NCI-H146 treated with DMSO at 0.1 percent for 48 hours (cell line): Measurements from ENCODE around the gene ARHGAP6.

Experiments used
- DNase-seq: peaks from one replicate; lab custom pipeline; 2025; ENCODE audit not compliant: unreplicated experiment; lab: John Stamatoyannopoulos, UW

Gene ARHGAP6

GRCh38 chrX:11464380-11464779, 201.3 kb downstream of the ARHGAP6 start:
- no peak for DNase-seq

- DNase-seq: no peak
Observed at GRCh38 chrX:11462648-11463047, 203.1 kb downstream of the ARHGAP6 start.

DNA sequence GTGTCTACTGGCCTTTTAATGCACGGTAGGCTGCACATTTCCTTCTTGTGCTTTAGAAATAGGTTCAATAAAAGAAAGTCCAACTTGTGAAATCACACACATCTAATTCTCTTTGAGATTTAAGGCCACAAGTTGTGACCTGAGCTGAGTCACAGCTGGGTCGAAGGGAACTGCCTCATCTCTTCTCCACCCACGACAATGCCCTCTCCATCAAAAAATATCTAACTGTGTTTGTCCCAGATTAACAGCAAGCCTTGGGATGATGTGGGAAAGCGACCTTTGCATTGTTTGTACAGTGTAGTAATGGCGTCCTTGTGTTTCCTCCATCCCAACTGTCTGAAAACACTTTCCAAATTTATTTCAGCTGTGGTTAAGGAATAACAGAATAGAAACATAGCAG, 203.6 kb downstream of the ARHGAP6 start:
- no peak for DNase-seq

DNA sequence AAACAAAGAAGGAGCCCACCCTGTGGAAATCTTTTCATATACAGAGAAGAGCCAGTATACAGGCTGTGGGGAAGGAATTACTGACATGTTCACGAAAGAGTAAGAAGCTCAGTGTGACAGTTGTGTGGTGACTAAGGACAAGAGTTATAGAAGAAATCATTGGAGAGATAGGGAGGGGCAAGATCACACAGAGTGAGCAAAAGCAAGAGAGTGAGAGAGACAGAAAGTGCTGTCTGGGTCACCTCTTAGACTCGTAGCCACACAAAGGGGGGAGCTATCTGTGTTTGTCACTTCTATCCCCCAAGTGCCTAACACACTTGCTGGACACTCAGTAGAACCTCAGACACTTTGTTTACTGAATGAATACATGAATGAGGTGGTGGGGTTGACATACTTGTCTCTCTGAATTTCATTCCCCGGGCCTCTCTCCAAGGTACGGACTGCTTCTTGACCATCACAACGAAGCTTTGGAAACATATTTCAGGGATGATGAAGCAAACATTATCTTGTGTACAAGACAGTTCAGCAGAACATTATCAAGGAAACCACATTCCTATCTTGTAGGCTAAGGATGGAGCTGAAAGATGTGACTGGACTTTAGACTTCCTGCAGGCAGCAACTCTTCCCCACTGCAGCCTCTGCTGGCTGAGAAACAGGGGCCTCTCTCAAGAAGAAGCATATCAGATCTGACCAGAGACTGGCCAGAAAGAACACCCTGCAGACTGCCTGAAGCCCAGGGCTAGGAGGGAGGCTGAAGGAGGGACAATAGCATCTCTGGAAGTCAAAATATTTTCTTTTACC, 204.3 kb downstream of the ARHGAP6 start:
- no peak for DNase-seq

- DNase-seq: no peak
Observed at GRCh38 chrX:11460347-11460746, 205.4 kb downstream of the ARHGAP6 start.

GRCh38 chrX:11458170-11458569, 207.6 kb downstream of the ARHGAP6 start:
- DNase-seq: no peak

DNA sequence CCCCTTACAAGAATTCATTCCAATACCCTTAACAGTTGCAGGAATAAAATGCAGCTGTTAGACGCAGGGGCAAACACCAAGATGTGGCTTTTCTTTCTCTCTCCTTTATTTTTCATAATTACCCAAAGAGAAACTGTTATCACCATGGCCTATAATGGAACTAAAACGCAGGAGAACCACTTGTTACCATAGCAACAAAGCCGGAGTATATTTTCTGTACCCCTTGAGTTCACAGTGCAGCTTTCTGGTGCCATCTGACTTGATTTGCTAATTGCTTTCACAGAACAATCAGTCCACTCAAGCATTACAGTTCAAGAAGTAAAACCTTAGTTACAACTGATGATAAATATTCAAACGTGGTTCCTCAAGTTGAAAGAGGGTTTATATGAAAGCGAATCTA, 214.6 kb downstream of the ARHGAP6 start:
- DNase-seq: no peak

DNA sequence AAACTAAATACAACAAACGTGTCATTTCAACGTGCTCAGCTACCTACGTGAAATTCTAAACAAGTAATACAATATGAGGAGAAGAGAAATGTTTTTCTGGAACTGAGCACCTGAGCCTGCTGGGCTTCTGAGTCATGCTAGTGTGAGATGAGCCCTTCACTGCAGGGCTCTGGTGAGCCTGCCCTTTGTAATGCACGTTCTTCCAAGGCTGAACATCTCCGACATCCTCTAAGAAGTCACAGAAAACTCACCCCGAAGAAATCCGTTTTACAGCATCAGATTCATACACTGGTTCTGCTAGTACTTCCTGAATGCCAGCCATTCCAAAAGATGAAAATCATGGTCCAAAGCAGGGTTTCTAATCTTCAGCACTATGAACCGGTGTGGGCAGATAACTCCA, 215.4 kb downstream of the ARHGAP6 start:
- DNase-seq: no peak

DNA sequence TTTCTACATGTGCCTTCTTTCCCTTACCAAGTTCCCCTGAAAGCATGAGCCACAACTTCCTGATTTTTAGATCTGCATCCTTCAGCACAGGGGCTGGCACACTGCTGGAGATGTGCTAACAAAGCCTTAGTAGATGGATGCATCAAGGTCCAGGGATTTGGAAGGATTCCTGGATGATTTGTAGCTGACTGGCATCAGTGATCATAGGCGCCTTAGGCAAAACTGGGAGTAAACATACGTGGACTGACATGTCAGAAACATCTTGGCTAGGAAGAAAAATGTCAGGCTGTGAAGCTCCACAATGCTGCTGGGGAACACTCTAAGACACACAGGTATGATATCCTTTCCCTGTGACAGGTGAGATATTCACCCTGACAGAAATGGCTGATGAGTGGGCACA, 216.1 kb downstream of the ARHGAP6 start:
- no peak for DNase-seq

DNA sequence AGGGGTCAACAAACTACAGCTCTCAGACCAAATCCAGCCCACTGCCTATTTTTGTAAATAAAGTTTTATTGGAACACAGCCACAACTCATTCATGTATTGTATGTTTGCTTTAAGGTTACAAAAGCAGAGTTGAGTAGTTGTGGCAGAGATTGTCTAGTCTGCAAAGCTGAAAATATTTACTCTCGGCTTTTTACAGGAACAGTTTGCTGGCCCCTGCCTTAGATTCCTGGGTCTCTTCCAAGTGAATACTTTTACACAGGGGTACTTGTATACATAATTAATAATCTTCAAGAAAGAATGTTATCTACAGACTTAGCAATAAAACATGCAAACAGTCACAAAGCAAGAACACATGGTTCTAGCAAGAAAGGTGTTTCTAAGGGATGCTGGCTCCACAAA, 218.3 kb downstream of the ARHGAP6 start:
- DNase-seq: no peak

- DNase-seq: no peak
Observed at GRCh38 chrX:11446949-11447348, 218.8 kb downstream of the ARHGAP6 start.

- DNase-seq: no peak
Observed at GRCh38 chrX:11446336-11446735, 219.4 kb downstream of the ARHGAP6 start.

DNA sequence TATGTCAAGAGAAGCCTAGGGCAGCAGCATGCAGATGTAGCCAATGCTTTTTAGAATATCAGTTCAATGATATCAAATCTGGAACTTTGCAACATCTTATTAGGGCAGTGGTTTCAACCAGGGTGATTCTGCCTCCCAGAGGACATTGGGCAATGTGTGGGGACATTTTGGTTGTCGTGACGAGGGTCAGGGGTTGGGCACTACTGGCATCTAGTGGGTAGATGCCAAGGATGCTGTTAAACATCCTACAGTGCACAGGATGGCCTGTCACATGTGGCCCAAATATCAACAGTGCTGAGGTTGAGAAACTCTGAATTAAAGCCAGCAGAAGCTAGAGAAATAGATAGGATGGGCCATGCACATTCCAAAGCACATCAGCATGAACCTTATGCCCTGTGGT, 220.2 kb downstream of the ARHGAP6 start:
- no peak for DNase-seq

DNA sequence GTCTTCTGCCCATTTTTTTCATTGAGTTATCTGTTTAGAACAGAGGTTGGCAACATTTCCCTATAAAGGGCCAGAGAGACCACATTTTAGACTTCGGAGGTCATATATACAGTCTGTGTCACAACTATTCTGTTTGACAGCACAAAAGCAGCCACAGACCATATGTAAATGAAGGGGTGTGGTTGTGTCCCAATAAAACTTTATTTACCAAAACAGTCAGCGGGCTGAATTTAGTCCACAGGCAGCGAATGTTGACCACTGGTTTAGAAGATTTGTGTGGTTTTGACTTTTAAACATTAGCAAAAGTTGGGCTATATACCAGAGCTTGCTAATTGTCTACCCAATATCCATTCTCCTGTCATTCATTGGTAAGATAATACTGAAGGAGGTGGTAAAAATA, 221.7 kb downstream of the ARHGAP6 start:
- no peak for DNase-seq

GRCh38 chrX:11439846-11440245, 225.9 kb downstream of the ARHGAP6 start:
- DNase-seq: no peak

DNA sequence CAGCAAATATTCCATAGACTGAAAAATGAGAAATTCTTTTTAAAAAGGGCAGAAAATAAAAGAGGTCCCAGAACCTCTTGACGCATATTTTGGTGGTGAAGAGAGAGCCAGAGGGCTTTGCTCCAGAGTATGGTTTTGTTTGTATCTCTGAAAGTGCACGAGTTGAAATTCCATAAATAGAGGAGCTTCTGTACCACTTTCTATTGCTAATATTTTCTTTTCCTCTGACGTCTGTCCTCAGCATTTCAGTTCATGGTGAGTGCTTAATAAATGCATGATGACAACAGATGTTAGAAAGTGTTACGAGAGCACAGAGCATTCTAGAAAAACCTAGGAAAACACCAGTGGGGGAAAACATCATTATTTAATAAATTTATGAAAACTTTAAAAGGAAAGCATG, 227.0 kb downstream of the ARHGAP6 start:
- no peak for DNase-seq

GRCh38 chrX:11438380-11438723, 227.4 kb downstream of the ARHGAP6 start:
- DNase-seq: no peak

DNA sequence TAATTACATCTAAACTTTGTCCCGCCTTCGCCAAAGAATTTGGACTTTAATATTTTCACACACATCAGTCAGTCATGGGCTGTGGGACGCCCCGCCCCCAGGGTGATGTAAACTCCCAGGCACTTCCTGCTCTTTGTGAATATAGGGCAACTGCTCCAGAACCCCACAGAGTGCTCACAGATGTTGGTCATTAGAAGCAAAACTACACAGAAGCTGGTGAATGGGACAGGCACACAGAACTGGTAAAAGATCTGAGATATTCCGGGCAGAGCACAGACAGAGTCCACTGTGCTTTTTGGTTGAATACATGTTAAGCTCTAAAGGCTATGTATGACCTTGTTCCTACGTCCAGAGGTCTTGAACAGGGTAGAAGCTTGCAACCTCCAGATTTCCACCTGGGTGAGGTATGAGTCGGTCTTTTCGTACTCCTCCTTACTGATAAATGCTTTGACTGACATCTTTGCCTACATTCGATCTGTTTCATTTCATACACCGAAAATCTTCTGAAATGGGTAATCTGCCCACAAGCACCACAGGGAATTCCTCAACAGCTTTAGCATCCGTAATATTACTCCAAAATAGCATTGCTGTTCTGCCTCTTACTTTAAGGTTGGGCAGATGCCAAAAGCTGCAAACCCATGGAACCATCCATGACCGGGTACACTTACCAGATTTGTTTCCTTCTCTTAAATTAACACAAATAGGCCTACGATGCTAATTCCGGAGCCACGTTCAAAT, 227.9 kb downstream of the ARHGAP6 start:
- no peak for DNase-seq

- DNase-seq: no peak
Observed at GRCh38 chrX:11435568-11435967, 230.2 kb downstream of the ARHGAP6 start.

- no peak for DNase-seq
Observed at GRCh38 chrX:11434607-11435006, 231.1 kb downstream of the ARHGAP6 start.

GRCh38 chrX:11431786-11432185, 233.9 kb downstream of the ARHGAP6 start:
- no peak for DNase-seq

DNA sequence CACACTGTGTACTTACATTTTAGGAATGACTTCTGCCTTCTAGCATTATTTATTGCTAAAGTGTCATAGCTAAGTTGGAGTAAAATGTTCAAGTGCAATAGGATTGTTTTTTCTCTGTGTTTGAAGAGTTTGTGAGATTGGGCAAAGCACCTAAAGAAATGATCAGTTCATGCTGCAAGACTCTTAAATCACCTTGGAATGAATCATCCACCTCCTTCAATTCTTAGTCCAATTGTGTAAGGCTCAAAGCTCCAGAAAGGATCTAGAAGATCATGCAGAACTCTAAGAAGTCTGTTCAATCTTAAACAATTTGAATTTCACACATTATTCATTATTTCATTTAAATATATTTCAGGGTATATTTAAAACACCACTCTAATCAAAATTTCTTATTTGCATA, 235.4 kb downstream of the ARHGAP6 start:
- DNase-seq: no peak
